GM18519 (cell line): ENCODE data around the gene DCLK1.

ENCODE experiments used
- ATAC-seq: cut with Tn5 transposase; IDR thresholded peaks from one replicate; pipeline ENCODE4 v1.9.1; 2021; ENCODE audit warnings: mild to moderate bottlenecking, moderate library complexity; ENCODE audit not compliant: unreplicated experiment, low FRiP score

The DCLK1 gene

DNA sequence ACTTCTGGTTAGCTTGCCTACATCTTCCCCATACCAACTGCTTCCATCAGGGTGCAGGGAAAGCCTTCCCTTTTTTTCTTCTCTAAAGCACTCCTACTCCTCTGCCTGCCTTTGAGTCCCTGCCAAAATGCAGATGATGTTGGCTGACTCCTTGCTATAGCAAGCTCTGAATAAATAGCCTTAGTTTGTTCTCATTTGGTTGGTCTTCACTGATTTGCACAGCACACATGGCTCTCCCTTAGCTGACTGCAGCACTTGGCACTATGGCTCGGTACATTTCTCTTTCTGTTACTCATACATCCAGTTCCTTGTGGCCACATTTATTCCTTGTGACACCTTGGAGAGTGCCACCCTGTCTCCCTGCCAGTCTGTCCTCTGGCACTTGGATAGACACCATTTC, 249.8 kb downstream of the DCLK1 start:
- no peak for ATAC-seq

DNA sequence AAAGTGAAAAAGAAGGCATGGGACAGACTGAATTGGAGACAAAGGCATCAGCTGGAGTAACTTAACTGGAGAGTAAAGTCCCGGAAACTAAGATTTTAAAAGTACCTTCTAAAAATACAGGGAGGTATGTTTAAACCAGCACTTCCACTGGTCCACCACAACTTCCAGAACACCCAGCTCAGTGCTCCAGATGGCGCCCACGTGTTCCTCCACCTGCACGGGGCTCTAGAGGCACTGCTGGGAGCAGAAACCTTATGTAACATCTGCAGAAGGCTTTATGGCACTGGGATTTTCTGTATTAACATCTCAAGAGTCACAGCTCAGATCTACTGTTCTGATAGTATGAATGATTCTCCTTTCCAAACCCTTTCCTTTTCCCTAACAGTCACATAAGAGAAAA, 252.1 kb downstream of the DCLK1 start:
- ATAC-seq, result no peak

DNA sequence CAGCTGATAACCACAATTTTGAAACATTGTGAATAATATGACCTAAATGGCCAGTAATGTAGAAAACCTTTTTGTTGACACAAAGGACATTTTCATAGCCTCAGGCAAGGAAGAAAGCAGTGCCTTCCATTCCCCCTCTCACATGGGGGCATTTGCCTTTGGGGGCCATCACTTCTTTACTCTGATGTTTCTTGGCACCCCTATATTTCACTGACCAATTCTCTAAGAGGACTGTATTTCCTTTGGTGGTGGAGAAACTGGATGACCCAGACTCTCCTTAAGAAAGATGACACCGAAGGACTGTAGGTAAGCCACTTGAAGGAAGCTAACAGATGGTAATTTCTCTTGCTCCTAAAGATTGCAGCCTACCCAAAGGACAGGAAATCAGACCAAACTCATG, 254.6 kb downstream of the DCLK1 start:
- ATAC-seq, result no peak

DNA sequence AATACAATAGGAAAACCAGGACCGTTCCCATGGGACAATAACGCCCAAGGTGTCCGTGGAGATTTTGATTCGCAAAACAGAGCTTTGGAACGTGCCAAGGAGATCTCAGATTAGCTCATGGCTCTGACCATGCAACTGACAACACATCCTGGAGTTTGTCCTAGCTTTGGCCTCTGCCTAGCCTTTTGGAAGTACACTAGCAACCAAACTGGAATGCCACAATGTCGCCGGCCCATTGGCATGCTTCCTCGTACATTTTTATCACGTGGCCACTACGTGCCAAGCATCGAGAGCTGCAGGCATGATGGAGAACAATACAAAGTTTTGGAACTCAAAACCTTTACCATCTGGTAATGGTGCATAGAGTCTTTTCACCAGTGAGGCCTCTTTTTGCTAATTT, 256.5 kb downstream of the DCLK1 start:
- no peak for ATAC-seq

GRCh38 chr13:35872369-35872768, 258.8 kb downstream of the DCLK1 start:
- no peak for ATAC-seq

DNA sequence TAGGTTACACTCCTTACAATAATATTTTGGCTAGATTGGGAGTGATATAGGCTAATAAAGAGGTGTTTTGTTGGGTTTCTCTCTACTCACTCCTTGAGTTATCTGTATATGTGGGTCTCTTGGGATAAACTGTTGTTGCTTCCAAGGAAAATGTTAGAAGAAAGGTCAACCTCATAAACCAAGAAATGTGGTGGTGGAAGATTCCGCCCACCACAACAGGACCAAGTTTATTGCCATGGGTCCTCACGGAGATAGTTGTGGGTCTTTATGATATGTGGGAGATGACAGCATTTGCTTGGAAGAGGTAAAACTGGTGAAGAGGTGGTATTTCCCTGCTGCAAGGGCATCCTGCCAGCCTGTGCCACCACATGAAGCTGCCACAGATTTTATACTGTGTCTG, 259.6 kb downstream of the DCLK1 start:
- no peak for ATAC-seq

GRCh38 chr13:35866801-35867200, 264.4 kb downstream of the DCLK1 start:
- ATAC-seq, result no peak

DNA sequence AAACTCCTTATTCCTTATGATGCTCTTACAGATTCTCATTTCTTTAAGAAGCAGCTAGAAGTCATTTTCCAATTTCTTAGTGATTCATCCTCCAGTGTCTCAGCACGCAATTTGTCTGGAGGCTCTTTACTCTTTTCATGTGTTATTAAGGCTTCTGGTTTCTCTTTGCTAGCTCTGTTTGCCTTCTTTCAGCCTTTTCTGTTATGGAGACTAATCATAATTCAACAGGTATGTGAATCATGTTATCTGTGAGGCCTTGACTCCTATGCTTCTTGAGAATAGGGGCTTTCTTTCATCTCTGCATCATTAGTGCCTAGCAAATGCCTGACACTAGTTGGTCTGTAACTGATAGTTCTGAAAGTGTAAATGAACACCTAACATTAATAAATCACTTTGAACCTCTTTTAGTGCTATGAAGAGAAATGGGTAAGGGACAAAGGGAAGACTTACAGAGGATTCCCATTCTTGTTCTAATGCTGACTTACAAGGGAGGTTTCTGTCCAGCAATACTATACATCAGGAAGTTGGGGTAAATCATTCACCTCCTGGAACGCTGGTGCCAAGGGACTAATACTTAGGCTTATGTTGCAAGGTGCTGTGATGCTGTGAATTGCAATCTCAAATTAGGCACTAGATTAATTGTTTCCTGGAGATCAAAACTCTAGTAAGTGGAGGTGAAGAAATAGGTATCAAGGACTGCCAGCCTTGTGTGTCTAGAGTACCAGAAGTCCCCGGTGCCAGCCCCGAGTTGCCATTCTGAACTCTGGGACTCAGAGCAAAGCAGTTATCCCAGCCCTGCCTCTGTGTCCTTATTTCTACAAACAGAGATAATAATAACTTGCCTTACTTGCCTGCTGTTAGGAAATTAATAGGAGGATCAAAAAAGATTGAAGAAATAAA, 265.6 kb downstream of the DCLK1 start:
- no peak for ATAC-seq

GRCh38 chr13:35860661-35861060, 270.5 kb downstream of the DCLK1 start:
- no peak for ATAC-seq

- ATAC-seq, result no peak
These were observed 271.2 kb downstream of the DCLK1 start for GRCh38 chr13:35859981-35860380.

DNA sequence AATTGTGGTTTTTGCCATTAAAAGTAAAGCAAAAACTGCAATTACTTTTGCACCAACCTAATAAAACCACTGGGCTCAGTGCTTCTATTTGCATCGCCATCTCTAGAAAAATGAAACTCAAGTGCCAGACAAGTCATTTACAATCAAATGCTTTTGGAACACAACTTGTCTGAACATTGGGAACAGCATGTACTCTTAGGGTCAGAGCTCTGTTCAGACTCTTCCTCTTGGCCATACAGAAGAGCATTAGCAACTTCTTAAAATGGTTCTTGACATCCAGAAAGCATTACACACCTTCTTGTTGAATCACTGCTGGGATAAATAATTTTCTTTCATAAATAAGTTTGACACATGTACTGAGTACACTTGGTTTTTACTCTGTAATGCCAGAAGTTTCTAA, 272.5 kb downstream of the DCLK1 start:
- ATAC-seq, result no peak

DNA sequence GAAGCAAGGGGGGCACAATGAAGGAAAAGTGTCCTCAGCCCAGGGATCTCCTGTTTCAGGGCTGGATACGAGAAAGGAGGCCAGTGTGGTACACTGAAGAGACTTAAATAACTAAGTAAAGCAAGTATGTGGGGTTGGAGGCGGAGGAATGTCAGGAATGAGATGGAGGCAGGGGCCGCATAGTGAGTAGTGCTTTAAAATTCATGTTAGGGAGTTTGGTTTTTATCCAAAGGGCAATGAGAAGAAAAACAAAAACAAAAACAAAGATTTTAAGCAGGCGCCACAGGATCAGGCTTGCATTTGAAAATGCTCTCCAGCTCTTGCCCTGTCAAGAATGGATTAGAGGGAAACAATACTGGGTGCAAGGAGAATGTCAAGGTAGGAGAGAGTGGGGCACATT, 273.4 kb downstream of the DCLK1 start:
- no peak for ATAC-seq

DNA sequence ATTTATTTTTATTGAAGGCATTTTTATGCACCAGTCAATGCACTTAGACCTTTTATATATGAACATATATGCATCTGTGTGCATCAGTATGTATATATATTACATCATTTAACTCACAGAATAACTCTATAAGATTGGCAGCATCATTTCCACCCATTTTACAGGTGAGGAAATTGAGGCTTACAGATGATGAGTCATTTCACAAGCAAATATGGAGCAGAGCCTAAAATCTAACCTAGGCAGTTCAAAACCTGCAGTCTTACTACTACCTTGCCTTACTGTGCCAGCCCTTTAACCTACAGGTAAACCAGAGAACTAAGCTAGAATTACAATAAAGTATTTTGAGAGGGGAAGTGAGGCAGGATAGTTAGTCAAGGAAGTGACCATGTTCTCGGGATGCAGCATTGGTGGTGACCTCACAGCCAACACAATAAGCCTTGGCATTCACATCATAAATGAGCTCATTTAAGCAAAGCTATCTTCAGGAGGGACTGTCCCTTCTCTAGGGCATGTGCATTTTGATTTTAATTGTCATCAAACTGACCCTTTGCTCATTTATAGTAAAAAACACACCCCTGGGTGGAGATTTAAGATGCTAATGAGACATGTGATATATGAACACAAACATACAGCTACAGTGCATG, 274.3 kb downstream of the DCLK1 start:
- ATAC-seq, result no peak

GRCh38 chr13:35856084-35856483, 275.1 kb downstream of the DCLK1 start:
- ATAC-seq, result no peak

DNA sequence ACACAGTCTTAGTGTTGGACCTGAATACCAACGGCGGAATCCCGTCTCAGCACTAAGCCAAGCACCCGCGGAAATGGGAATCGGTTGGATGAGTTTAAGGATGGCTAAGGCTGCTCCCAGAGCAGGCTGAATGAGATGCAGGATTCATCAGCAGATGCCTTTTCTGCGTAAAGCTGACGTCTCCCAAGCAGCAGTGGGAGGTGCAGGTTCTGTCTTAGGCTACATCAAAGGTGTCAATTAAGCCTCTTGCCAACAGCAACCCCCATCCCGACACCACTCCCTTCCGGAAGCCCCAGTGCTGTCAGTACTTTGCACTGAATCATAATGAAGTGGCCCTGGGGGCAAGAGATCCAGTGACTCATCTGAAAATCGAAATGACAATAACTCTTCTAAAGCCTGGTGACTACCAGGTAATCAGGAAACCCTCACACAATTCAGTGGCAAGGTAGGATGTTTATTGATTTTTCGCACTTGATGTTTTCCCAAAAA, 275.6 kb downstream of the DCLK1 start:
- no peak for ATAC-seq

DNA sequence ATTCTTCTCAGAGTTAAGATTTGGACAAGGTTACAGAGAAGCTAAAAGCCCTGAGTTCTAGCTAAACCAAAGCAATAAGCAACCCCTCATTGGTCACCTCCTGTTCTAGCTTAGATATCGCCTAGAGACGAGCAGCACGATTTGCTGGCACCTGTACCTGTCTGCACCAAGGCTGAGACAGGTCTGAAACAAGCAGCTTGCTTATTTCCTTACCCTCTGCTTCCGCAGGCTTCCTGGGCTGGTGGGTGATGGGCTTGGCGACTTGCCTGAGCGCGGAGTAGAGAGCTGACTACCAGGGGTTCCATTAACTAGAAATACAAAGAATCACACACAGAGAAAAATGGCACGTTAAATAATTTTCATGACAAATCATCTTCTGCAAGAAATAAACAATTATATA, 276.9 kb downstream of the DCLK1 start:
- ATAC-seq, result no peak

- ATAC-seq, result no peak
These were observed 279.3 kb downstream of the DCLK1 start for GRCh38 chr13:35851881-35852280.

DNA sequence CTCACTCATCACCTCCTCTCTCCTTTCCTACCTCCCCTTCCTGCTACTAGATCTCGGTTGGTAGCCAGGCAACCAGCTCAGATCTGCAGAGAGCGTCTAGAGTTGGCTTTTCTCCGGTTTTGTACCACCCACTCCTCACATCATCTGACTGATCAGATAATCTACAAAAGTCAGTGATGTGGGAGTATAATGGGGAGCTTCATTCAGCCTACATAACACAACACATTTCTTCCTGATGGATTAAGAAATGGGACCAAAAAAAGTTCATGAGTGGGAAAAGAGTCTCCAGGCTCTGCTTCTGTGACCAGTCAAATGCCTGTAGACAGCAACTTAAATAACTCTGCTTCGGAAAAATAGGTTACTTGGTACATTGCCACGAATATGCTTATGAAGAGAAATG, 279.8 kb downstream of the DCLK1 start:
- no peak for ATAC-seq

- ATAC-seq, result no peak
These were observed 280.6 kb downstream of the DCLK1 start for GRCh38 chr13:35850569-35850968.

DNA sequence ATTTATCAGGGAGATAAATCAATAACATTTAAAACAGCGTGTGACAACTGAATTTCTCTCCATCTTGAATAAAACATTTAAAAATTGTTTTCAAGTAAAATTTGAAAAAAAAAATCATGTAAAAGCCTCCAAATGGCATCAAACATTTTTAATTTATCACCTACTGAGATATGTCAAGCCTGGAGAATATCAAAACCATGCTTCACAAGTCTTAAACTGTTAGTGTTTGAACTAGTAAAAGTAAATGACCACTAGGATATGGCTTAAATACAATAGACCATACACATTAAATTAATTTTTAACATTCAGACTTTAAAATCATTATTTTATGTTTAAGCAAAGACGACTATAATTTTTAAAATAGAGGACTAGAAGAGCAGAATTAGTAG, 281.9 kb downstream of the DCLK1 start:
- no peak for ATAC-seq

- no peak for ATAC-seq
These were observed 282.6 kb downstream of the DCLK1 start for GRCh38 chr13:35848336-35849255.
